CD4-positive, alpha-beta T cell treated with Interleukin-15 for 1 hour (primary cell): ENCODE measurements around the gene IQSEC3.
"Not testable (repeated sequence)": the region's sequence is repeated elsewhere in the genome, so short reads cannot be mapped to it uniquely, and the experiment has no call there.

ENCODE experiments used
- DNase-seq: peaks from one replicate; pipeline ENCODE4 v3.0.0-alpha.2; 2020

IQSEC3 gene

DNA sequence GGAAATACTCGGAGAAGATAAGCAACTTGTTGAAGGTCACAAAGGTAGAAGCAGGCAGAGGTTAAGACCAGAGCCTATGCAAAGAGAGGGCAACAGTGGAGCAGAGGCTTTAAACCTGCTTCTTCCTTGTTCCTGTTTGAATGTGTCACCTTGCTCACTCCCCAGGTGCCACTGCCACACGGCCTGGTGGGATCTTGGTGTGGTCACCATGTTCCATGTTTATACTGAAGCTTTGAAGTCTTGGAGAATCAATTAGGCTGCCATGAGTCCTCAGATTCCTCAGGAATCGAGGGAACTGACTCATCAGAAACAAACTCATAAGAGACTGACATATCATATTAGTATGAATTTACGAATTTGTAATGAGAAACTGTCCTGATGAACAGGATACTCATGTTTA is 46.8 kb downstream of the IQSEC3 start:
- DNase-seq = no peak

DNA sequence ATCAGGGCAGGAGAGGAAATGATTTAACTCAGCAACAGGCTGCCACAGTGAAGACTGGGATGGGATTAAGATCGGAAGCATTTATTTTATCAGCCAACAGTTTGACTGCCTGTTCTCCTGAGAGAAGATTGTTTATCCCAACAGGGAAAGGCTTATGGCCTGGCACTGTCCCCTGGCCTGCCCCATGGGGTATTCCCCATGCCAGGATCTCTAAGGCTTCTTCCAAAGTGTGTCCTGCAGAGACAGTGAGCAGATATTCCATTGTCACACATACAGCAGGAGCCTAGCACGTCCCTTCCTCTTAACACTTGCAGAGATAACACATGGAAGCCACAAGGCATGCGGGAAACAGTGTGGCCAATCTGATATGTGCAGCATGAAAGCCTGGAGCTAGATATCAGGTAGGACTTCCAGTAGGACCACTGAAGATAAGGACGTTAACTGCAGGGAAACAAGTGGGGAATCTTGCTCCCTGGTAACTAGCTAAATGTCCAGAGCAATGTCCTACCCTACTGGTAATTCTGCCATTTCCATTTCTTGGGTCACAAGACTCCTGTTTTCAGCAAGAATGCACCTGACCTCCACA is 48.2 kb downstream of the IQSEC3 start:
- no peak for DNase-seq

DNA sequence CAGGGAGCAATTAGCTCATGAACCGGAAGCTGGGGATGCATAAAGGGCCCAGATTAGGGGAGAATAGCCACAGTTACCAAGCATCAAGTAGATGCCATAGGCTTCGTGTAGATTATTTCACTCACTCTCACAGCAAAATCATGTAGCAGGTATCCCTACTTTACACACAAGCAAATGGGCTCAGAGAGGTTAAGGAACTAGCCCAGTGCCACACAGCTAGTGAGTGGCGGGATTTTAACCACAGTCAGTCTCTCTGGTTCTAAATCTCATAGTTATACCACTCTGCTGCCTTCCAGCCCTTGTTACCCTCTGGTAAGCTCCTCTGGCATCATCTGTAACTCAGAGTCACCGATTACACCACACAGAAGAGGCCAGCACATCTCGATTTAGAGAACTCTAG is 49.0 kb downstream of the IQSEC3 start:
- no peak for DNase-seq

GRCh38 chr12:115960-116915 is 49.7 kb downstream of the IQSEC3 start:
- DNase-seq = no peak

DNA sequence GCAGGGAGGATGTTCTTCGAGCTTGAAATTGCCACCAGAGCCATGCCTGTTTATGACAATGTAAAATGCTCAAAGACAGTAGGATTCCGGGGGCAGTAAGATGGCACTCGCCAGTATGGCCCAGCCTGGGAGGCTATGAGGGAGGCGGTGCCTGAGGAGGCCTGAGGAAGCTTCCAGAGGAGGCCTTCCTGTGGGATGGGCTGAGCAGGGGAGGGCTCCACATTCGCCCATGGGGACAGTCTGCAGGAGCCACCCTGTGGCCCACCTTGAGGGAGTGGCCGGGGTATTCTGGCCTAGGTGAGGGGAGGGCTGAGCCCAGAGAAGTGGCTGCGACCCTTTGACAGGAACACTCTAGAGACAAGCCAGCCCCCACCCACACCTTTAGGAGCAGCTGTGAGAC is 50.7 kb downstream of the IQSEC3 start:
- DNase-seq = no peak

- no peak for DNase-seq
Measured at GRCh38 chr12:117816-118345, 51.3 kb downstream of the IQSEC3 start.

GRCh38 chr12:118591-118990 is 52.0 kb downstream of the IQSEC3 start:
- DNase-seq = no peak

DNA sequence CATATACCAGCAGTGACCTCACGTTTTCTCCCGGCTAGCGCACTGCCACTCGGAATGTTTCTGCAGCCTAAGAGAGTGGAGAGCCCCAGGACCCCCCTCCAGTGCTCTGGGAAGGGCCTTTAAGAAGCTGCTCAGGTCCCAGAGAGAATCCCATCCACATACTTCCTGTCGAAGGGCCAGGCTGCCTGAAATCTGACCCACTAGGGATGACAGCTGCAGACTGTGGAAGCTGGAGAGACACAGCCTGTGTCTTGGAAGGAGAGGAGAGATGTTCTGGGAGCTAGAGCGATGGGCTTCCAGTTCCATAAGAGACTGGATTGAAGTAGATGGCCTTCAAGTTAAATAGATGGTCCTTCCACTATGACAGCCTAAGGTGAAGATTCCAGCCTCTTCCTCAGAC is 54.4 kb downstream of the IQSEC3 start:
- no peak for DNase-seq

GRCh38 chr12:121647-122046 is 55.1 kb downstream of the IQSEC3 start:
- DNase-seq = no peak

DNA sequence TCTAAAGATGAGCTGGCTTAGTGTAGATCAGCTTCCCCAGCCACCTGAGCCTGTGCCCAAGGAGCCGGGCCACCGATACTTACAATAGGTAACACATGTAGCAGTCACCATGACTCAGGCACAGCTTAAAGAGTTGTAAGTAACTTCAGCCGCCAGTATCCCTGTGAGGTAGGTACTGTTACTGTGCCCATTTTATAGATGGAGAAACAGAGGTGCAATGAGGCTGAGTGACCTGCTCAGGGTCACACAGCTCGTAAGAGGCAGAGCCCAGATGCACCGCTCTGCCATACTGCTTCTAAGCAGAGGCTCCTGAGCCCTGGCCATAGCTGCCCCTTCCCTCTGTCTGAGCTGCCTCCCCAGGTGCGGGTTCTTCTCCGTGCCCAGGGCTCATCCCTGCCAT is 58.5 kb downstream of the IQSEC3 start:
- DNase-seq = no peak

GRCh38 chr12:125566-125965 is 59.0 kb downstream of the IQSEC3 start:
- no peak for DNase-seq

- DNase-seq = peak; percentile 39
Measured at GRCh38 chr12:128079-128478, 61.5 kb downstream of the IQSEC3 start.

- DNase-seq = no peak
Measured at GRCh38 chr12:129001-129400, 62.4 kb downstream of the IQSEC3 start.

GRCh38 chr12:130519-130918 is 64.0 kb downstream of the IQSEC3 start:
- no peak for DNase-seq

GRCh38 chr12:131008-131407 is 64.4 kb downstream of the IQSEC3 start:
- DNase-seq = no peak

DNA sequence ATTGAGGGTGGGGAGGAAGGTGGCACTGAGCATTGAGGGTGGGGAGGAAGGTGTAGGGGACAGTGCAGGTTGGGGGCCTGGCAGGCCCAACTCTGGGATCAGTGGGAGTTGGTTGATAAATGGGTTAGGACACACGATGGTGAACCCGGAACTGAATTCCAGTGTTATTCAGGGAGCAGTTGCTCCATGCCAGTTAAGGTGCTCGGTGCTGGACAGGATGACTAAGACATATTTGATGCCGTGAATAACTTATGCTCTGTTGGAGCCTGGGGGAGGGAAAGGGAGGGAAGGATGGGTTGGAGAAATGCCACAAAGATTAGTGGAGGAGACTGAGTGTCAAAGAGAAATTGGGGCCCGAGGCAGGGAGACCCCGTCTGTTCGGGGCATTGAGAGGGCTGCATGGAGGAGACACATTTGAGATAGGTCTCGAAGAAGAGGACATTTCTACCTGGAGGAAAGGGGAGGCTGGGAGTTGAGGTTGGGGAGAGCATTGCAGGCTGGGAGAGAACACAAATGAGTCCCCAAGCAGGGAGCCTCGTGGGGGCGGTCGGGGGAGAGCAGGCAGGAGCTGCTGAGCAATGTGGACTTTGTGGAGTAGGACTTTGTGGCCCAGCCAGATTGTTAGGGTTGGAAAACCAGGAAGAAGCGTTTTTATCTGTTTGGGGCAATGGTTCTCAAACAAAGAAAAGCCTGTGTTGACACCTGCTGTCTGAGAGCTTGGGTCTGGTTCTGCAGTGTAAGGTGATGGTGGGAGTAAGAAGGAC is 65.3 kb downstream of the IQSEC3 start:
- DNase-seq = no peak

DNA sequence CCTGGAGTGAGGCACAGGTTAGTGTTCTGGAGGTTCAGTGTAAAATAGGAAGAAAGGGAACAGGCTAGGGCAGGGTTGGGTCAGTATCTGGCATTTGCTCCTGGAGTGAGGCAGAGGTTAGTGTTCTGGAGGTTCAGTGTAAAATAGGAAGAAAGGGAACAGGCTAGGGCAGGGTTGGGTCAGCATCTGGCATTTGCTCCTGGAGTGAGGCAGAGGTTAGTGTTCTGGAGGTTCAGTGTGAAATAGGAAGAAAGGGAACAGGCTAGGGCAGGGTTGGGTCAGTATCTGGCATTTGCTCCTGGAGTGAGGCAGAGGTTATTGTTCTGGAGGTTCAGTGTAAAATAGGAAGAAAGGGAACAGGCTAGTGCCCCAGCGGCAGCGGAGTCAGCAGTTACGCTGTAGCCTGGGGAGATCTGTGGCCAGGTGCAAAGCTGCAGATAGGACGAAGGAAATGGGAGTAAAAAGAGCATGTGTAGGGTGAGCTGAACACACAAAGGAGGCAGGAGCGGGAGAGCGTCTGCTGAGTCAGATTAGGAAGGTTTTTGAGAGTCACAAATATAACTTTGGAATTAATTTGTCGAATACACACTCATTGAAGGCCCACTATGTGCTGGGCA is 67.2 kb downstream of the IQSEC3 start:
- DNase-seq = not testable (repeated sequence)

GRCh38 chr12:135138-135537 is 68.6 kb downstream of the IQSEC3 start:
- DNase-seq = no peak

DNA sequence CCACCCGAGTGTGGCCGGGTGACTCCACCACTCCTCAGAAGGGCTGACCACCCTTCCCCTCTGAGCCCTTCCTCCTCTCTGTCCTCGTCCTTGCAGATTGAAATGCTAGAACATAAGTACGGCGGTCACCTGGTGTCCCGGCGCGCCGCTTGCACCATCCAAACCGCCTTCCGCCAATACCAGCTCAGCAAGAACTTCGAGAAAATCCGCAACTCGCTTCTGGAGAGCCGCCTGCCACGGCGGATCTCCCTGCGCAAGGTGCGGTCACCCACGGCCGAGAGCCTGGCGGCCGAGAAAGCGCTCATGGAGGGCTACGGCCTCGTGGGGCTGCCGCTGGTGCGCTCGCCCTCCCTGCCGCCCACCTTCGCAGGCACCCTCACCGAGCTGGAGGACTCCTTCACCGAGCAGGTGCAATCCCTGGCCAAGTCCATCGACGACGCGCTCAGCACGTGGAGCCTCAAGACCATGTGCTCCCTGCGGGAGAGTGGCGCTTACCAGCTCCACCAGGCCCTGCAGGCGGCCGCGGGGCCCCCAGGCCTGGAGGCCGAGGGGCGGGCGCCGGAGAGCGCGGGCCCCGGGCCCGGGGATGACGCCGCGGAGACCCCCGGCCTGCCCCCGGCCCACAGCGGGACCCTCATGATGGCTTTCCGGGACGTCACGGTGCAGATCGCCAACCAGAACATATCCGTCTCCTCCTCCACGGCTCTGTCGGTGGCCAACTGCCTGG is 71.8 kb downstream of the IQSEC3 start:
- DNase-seq = no peak

DNA sequence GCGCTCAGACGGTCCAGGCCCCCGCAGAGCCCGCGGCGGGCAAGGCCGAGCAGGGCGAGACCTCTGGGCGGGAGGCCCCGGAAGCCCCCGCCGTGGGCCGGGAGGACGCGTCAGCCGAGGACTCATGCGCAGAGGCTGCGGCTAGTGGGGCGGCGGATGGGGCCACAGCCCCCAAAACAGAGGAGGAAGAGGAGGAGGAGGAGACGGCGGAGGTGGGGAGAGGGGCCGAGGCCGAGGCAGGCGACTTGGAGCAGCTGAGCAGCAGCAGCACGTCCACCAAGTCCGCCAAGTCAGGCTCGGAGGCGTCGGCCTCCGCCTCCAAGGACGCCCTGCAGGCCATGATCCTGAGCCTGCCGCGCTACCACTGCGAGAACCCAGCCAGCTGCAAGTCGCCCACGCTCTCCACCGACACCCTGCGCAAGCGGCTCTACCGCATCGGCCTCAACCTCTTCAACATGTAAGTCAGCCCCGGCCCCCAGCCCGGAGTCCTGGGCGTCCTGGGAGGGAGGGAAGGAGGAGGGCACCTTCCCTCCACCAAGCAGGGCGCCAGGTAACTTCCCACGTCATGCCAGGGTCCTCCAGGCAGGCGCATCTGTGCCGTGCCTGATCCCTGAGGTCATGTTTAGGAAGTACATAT is 72.4 kb downstream of the IQSEC3 start:
- DNase-seq = no peak

DNA sequence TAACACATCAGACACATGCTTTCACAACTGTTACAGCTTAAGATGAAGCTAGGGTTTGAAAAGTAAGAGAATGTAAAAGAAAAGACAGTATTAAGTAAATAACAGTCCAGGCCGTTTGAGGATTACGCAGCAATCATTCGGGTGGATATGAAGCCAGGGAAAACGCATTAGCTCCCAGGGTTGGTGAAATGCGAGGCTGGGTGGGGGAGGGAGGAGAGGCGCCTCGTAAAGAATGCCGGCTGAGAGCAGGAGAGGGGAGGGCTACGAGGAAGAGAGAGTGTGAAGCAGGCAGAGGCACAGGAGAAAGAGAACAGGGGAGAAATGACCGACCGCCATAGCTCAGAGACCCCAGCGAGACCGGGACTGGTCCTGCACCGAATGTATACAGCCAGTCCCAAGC is 73.0 kb downstream of the IQSEC3 start:
- no peak for DNase-seq

- DNase-seq = no peak
Measured at GRCh38 chr12:140162-140561, 73.6 kb downstream of the IQSEC3 start.
